C4-2B (cell line): ENCODE data around the gene LRCH1.

ENCODE experiments used
- ZFX ChIP-seq: fragments of 450-650 bp; IDR thresholded peaks from 2 replicates; pipeline ENCODE4 v1.6.1; 2017
- TF ChIP-seq, protein P1 (sequence below): fragments of 450-650 bp; conservative IDR thresholded peaks from 2 replicates; pipeline ENCODE4 v1.5.1; 2017; ENCODE audit warnings: mild to moderate bottlenecking

DNA sequence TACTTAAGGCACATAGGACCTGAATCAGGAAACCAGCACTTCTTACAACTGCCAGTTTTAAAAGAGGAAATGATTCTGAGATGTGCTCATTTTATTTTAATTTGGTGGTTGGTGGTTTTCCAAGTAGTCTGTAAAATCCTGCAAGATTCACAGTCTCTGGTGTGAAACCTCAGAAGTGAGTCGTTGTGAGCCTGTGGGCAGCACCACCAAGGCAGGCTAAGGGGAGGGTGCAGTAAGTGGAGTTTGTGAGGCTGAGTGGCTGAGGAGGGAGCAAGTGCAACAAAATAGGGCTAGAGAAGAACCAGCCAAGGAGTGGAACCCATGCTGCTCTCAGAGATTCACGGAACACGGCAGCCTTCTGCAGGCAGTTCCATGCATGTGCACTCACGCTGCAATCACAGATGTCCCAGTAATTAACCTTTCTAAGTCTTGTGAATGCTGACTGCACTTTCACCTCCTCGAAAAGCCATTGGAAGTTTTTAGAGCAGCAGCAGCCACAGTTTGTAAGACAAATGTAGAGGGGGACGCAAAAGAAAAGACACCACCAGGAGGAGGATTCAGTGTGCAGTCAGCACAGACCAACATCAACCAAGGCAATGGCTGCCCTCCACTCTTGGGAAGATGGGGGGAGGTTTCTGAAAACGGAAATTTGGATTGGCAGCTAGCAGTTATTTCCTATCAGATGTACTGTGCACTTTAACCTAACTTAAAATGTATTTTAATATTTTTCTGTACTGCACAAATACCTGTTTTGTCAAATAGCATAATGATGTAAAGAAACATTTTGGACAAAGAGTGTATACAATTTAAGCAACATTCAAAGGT lies 199.1 kb downstream of the LRCH1 start:
- TF ChIP-seq, protein P1, sequence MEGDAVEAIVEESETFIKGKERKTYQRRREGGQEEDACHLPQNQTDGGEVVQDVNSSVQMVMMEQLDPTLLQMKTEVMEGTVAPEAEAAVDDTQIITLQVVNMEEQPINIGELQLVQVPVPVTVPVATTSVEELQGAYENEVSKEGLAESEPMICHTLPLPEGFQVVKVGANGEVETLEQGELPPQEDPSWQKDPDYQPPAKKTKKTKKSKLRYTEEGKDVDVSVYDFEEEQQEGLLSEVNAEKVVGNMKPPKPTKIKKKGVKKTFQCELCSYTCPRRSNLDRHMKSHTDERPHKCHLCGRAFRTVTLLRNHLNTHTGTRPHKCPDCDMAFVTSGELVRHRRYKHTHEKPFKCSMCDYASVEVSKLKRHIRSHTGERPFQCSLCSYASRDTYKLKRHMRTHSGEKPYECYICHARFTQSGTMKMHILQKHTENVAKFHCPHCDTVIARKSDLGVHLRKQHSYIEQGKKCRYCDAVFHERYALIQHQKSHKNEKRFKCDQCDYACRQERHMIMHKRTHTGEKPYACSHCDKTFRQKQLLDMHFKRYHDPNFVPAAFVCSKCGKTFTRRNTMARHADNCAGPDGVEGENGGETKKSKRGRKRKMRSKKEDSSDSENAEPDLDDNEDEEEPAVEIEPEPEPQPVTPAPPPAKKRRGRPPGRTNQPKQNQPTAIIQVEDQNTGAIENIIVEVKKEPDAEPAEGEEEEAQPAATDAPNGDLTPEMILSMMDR = no peak
- TF ChIP-seq ZFX = no peak
